Stimulated activated CD8-positive, alpha-beta memory T cell treated with anti-CD3 and anti-CD28 coated beads, Interleukin-12 subunit alpha, Interleukin-12 subunit beta, amount 100 ng/mL, for 1 hour (primary cell): ENCODE measurements around the gene DHRS13.
A peak's percentile ranks its signal among the peaks of the same experiment; 100 is the strongest.
"Not testable (repeated sequence)": the region's sequence is repeated elsewhere in the genome, so short reads cannot be mapped to it uniquely, and the experiment has no call there.

ENCODE experiments used
- DNase-seq: peaks from one replicate; pipeline ENCODE4 v3.0.0-alpha.2; 2020; ENCODE audit warnings: low read depth

DHRS13 gene

DNA sequence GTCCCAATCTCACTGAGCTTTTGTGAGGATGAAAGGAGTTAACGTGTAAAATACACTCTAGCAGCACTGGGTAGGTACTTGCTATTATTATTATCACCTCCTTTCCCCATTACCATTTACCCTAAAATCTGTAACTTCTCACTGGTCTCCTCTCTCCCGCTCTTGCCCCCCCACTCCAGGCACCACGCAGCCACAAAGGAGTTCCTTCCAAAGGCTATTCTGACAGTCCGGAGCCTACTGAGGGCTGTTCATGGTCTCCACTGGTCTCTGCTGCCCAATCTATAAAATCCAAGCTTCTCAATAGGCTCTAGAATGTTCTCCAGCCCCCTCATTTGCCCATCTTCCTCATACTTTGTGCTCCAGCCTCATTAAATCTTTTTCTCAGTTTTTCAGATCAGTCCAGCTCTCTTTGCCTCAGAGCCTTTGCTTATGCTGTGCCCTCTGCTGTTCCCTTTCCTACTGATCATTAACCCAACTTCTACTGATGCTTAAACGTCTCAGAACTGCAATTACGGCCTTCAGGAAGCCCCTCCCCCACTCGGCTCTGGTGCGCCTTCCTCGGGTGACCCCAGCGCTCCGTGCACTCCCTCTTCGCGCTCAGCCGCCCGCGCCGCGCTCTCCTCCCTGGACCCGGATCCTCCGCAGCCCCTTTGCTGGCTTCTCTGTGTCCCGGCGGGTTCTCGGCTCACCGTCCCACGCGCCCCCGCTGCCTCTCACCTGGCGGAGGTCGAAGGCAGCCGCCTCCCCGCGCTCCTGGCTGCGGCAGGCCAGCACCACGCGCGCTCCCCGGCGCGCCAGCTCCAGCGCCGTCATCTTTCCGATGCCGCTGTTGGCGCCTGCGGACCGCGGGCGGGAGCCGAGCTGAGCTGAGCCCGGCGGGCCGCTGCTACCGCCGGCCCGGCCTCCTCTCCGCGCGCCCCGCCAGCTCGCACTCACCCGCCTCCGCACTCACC, 737 bp downstream of the DHRS13 start:
- DNase-seq = no peak

- DNase-seq = no peak
Measured at GRCh38 chr17:28900986-28901726, 1.7 kb downstream of the DHRS13 start.

GRCh38 chr17:28899212-28899815, 3.6 kb downstream of the DHRS13 start:
- no peak for DNase-seq

DNA sequence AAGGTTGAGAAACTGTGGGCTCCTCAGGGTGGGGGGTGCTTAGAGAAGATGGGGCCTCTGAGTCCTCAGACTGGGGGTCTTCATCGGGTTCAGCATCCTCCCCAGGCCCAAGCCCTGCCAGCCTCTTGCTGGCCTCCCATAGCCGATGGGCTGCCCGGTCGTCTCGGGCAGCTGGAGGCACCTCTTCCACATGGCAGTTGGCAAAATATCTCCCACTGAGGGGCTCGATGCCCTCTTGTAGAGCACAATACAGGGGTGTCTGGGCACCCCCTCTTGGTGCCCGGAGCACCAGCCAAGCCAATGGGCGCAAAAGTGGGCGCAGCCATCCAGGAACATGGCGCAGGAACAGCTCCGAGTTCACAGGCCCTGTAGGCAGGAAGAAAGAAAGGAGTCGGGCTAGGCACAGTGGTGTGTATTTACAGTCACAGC, 4.3 kb downstream of the DHRS13 start:
- DNase-seq = no peak

DNA sequence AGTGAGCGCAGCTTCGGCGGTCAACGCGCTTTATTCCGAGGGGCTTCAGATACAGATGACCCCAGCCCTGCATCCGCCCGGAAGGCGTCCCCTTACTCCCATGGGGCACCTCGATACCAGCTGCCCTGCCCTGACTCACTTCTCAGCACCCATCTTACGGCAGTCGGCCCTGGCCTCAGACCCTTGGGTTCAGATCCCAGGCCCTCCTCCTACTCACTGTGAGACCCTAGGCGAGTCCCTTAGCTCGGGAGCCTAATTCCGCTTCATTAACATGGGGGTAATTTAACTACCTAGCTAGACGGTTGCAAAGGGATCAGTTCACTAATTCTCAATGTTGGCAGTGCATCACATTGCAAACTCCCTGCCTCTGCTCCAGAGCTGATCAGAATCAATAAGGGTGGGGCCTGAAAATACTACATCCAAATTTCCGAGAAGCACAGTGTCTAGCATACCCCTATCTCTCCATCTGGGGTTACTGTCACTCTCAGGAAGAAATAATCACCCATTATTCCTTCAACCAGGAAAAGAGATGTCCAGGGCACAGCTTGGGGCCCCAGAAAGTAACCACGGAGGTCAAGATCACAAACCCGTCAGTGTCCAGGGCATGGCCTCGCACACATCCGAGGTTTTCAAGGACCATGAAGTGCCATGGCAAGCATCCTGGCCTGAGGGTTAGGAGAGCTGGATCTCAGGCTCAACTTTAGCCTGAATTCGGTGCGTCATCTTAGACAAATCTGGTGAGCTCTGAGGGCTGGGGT, 4.9 kb downstream of the DHRS13 start:
- DNase-seq = no peak

- peak; percentile 54 for DNase-seq
Measured at GRCh38 chr17:28896884-28897768, 5.8 kb downstream of the DHRS13 start, which contains the start of gene FLOT2. Gene FLOT2 (minus strand): TSS chr17:28897733. CDS start chr17:28897574, 159 bp downstream.

GRCh38 chr17:28896491-28896883, 6.4 kb downstream of the DHRS13 start:
- DNase-seq = no peak

DNA sequence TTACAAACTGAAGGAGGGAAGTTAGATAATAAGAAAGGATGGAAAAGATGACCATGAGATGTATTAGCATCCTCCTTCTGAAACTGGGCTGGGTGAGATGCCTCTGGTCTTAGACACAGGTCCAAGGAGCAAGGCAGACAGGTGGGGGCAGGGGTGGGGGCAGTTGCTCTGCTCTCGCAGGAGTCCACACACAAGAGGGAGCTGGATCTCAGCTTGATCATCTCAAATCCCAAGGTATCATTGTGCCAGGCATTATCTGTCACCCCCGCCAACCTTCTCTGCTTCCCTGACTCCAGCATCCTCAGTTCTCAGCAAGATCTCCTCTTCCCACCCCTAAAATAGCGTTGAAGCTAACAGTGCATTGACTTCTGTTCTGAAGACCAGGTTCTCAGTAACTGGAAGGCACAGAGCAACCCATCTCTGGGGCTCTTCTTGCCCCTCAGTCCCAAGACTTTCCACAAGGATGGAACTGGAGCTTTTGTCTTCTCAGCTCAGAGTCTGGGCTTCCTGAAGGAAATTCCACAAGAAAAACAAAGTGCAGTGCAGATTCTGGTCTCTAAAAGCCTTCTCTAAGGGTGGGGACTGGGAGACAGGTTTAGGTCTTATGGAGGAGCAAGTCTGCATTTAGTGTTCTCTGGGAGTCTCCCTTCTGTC, 7.0 kb downstream of the DHRS13 start:
- no peak for DNase-seq

GRCh38 chr17:28893248-28894183, 9.4 kb downstream of the DHRS13 start:
- not testable (repeated sequence) for DNase-seq

- DNase-seq = no peak
Measured at GRCh38 chr17:28892024-28892423, 10.9 kb downstream of the DHRS13 start.

DNA sequence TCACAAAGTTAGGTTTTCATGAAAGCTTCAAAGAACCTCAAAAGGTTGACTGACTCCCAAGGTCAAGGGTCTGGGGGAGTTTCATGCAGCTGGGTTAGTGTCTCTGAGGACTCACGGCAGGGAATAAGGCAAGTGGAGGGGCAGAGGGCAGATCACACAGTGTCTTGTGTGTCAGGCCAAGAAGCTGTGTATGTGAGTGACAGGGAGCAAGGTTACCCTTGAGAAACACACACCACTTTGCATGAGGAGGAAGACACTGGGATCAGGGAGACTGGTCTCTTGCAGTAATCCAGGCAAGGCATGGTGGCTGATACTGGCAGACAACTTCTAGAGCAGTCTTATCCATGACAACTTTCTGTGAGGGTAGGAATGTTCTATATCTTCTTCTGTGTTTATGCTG, 11.7 kb downstream of the DHRS13 start:
- DNase-seq = no peak

GRCh38 chr17:28889996-28890395, 12.9 kb downstream of the DHRS13 start:
- no peak for DNase-seq

- DNase-seq = no peak
Measured at GRCh38 chr17:28888832-28889231, 14.0 kb downstream of the DHRS13 start.

DNA sequence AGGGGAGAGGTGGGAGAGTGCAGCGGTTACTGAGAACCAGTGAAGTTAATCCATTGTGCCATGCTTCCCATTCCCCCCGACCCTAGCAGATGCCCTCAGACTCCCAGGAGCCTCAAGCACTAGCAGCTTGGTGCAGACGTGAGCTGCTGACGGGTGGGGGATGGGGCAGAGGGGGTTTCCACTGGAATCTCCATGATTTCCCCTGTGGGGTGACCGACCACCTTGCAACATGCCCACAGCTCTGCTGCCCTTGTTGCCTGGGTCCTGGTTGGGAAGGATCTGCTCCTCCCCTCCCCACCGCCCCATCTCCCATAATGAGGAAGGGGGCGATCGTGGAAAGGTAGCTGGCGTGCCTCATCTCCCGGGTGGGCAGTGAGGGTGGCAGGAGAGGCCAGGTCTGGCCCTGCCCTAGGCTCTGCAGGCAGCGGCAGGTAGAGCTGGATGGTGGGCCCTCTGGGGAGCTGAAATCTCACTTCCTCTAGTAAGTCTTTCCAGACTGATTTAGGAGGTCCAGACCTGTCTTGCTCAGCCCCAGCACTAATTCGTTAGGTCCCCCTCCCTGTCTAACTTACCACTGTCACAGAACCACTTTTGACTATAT, 14.9 kb downstream of the DHRS13 start:
- no peak for DNase-seq

- DNase-seq = no peak
Measured at GRCh38 chr17:28885951-28886350, 16.9 kb downstream of the DHRS13 start.

GRCh38 chr17:28885363-28885762, 17.5 kb downstream of the DHRS13 start:
- no peak for DNase-seq

- DNase-seq = no peak
Measured at GRCh38 chr17:28883967-28884702, 18.7 kb downstream of the DHRS13 start.
